ENCODE measurements around the gene DNAH5. TPM values are rescaled to one million over a fixed set of nuclear protein-coding genes. Genes with fewer than 3 reads are reported as not detected.

The DNAH5 gene
- total RNA-seq, 1 donor from 2014 or later: not detected

GRCh38 chr5:13941468-13941867 lies 3.0 kb downstream of the DNAH5 start:
- ChIA-PET CTCF (no interaction called here), POLR2A (no interaction called here)
- Mint-ChIP-seq H3K9me3 (no peaks in the 10 kb centered on the region), H3K27me3 (peaks cover 6% of the 10 kb centered on the region), H3K4me3 (no peak overlapping the region), H3K27ac (no peak overlapping the region), H3K36me3 (ENCODE audit: low read depth) (no peaks in the 10 kb centered on the region), H3K4me1 (no peaks in the 10 kb centered on the region)
- DNase-seq: no peak
- no peak for ATAC-seq (ENCODE audit: low read depth)
- intact Hi-C loops (cut with micrococcal nuclease): no loop called here
- no peak for TF ChIP-seq CTCF (IDR thresholded peaks at IDR 0.05)

GRCh38 chr5:13939638-13940037 lies 4.8 kb downstream of the DNAH5 start:
- Mint-ChIP-seq H3K27ac (no peak overlapping the region), H3K36me3 (ENCODE audit: low read depth) (no peaks in the 10 kb centered on the region), H3K9me3 (no peaks in the 10 kb centered on the region), H3K27me3 (peaks cover 6% of the 10 kb centered on the region), H3K4me1 (no peaks in the 10 kb centered on the region), H3K4me3 (no peak overlapping the region)
- POLR2A ChIA-PET: no interaction called here
- CTCF ChIA-PET: no interaction called here
- intact Hi-C loops (cut with micrococcal nuclease): no loop called here
- ATAC-seq (ENCODE audit: low read depth): no peak
- no peak for DNase-seq
- TF ChIP-seq CTCF (IDR thresholded peaks at IDR 0.05): no peak

GRCh38 chr5:13934921-13935320 lies 9.6 kb downstream of the DNAH5 start:
- no peak for DNase-seq
- TF ChIP-seq CTCF (IDR thresholded peaks at IDR 0.05): no peak
- H3K4me1 Mint-ChIP-seq: no peaks in the 10 kb centered on the region
- ChIA-PET CTCF (no interaction called here), POLR2A (no interaction called here)
- no peak overlapping the region for H3K4me3 Mint-ChIP-seq
- intact Hi-C loops (cut with micrococcal nuclease): no loop called here
- H3K9me3 Mint-ChIP-seq: peaks cover 11% of the 10 kb centered on the region
- ATAC-seq (ENCODE audit: low read depth): no peak
- H3K36me3 Mint-ChIP-seq (ENCODE audit: low read depth): no peaks in the 10 kb centered on the region
- peaks cover 7% of the 10 kb centered on the region for H3K27me3 Mint-ChIP-seq
- no peak overlapping the region for H3K27ac Mint-ChIP-seq

GRCh38 chr5:13934125-13934524 lies 10.4 kb downstream of the DNAH5 start:
- intact Hi-C loops (cut with micrococcal nuclease): no loop called here
- Mint-ChIP-seq H3K27ac (no peak overlapping the region), H3K4me1 (no peaks in the 10 kb centered on the region), H3K9me3 (peaks cover 11% of the 10 kb centered on the region), H3K36me3 (ENCODE audit: low read depth) (no peaks in the 10 kb centered on the region), H3K4me3 (no peak overlapping the region), H3K27me3 (peaks cover 3% of the 10 kb centered on the region)
- TF ChIP-seq CTCF (IDR thresholded peaks at IDR 0.05): no peak
- DNase-seq (no peak), ATAC-seq (ENCODE audit: low read depth) (no peak)
- CTCF ChIA-PET: no interaction called here
- POLR2A ChIA-PET: no interaction called here

GRCh38 chr5:13932561-13932960 lies 11.9 kb downstream of the DNAH5 start:
- DNase-seq (no peak), ATAC-seq (ENCODE audit: low read depth) (no peak)
- Mint-ChIP-seq H3K4me3 (no peak overlapping the region), H3K4me1 (no peaks in the 10 kb centered on the region), H3K9me3 (peaks cover 11% of the 10 kb centered on the region), H3K27ac (no peak overlapping the region), H3K27me3 (peaks cover 5% of the 10 kb centered on the region), H3K36me3 (ENCODE audit: low read depth) (no peaks in the 10 kb centered on the region)
- POLR2A ChIA-PET: no interaction called here
- intact Hi-C loops (cut with micrococcal nuclease): no loop called here
- TF ChIP-seq CTCF (IDR thresholded peaks at IDR 0.05): no peak
- CTCF ChIA-PET: no interaction called here

All from activated B cell treated with CpG ODN at 0.5 μM for 24 hours (primary cell).